H1 (cell line): ENCODE results near the gene TRMT10B. TPM values are rescaled to one million over a fixed set of nuclear protein-coding genes. Genes with fewer than 3 reads are reported as not detected.

Experiments
- KDM1A ChIP-seq: fragments of 200-600, 300-600 bp; sonication (generic); IDR thresholded peaks from 2 replicates; pipeline ENCODE4 v1.7.1; 2016; ENCODE audit warnings: mild to moderate bottlenecking, low read length, borderline replicate concordance
- RFX5 ChIP-seq: IDR thresholded peaks from 2 replicates; pipeline ENCODE4 v1.6.1; 2011; ENCODE audit warnings: low read depth, low read length, improper control_type of control experiment, borderline replicate concordance
- TAF7 ChIP-seq: optimal IDR thresholded peaks from 2 replicates; pipeline ENCODE3; 2011; ENCODE audit warnings: low read depth, mild to moderate bottlenecking, inconsistent platforms, low read length, moderate library complexity, borderline replicate concordance
- polyA plus RNA-seq, 7 experiments: library from polyadenylated mRNA; depleted of rRNA in 3 of 7; stranded (reverse) in 5 of 7; unstranded in 2 of 7; fragments of >200 nt in 5 of 7; fragments of 200-250 nt in 2 of 7; gene quantifications; 1 replicate in 5 of 7; 2 replicates in 1 of 7; 4 replicates in 1 of 7; pipeline versions ENCODE4 v1.2.1 to v1.2.3, GENCODE V29; 2011 to 2013; ENCODE audit warnings: missing spikeins in 2 of 7, mixed read lengths in 2 of 7
- total RNA-seq: library from RNA; stranded (reverse); fragmentation: NEBNext Ultra II Directional; extraction: Animal tissue kit (Norgen Biotek cat#: 25700); gene quantifications from 2 replicates; pipeline ENCODE4 v1.2.1, GENCODE V29; 2021
- TF ChIP-seq, protein P1 (sequence below): fragments of 300-600 bp; sonication (generic); IDR thresholded peaks from 2 replicates; pipeline ENCODE4 v1.7.1; 2012; ENCODE audit warnings: low read length, moderate library complexity, mild to moderate bottlenecking, inconsistent platforms; ENCODE audit not compliant: insufficient replicate concordance

TRMT10B gene
- total and polyA plus RNA-seq, 2 of the 8 experiments (the other 6 are each of a cell fraction or from before 2014, with no cell fraction given): 2.4 to 4.5 TPM

DNA sequence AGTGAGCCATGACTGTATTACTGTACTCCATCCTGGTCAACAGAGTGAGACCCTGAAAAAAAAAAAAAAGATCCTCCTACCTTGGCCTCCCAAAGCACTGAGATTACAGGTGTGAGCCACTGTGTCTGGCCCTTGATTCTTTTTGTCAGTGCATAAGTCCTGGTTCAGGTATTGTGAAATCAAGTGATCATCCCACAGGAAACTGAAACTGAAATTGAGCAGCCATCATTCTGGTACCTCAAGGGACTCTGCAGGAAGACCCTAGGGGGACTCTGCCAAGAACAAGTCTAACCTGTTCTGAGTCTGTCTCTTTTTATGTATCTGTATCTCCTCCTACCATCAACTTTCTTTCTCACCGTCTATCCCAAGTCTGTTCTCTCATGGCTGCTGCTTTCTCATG is 45.1 kb downstream of the TRMT10B start (continued):
- TF ChIP-seq, protein P1, sequence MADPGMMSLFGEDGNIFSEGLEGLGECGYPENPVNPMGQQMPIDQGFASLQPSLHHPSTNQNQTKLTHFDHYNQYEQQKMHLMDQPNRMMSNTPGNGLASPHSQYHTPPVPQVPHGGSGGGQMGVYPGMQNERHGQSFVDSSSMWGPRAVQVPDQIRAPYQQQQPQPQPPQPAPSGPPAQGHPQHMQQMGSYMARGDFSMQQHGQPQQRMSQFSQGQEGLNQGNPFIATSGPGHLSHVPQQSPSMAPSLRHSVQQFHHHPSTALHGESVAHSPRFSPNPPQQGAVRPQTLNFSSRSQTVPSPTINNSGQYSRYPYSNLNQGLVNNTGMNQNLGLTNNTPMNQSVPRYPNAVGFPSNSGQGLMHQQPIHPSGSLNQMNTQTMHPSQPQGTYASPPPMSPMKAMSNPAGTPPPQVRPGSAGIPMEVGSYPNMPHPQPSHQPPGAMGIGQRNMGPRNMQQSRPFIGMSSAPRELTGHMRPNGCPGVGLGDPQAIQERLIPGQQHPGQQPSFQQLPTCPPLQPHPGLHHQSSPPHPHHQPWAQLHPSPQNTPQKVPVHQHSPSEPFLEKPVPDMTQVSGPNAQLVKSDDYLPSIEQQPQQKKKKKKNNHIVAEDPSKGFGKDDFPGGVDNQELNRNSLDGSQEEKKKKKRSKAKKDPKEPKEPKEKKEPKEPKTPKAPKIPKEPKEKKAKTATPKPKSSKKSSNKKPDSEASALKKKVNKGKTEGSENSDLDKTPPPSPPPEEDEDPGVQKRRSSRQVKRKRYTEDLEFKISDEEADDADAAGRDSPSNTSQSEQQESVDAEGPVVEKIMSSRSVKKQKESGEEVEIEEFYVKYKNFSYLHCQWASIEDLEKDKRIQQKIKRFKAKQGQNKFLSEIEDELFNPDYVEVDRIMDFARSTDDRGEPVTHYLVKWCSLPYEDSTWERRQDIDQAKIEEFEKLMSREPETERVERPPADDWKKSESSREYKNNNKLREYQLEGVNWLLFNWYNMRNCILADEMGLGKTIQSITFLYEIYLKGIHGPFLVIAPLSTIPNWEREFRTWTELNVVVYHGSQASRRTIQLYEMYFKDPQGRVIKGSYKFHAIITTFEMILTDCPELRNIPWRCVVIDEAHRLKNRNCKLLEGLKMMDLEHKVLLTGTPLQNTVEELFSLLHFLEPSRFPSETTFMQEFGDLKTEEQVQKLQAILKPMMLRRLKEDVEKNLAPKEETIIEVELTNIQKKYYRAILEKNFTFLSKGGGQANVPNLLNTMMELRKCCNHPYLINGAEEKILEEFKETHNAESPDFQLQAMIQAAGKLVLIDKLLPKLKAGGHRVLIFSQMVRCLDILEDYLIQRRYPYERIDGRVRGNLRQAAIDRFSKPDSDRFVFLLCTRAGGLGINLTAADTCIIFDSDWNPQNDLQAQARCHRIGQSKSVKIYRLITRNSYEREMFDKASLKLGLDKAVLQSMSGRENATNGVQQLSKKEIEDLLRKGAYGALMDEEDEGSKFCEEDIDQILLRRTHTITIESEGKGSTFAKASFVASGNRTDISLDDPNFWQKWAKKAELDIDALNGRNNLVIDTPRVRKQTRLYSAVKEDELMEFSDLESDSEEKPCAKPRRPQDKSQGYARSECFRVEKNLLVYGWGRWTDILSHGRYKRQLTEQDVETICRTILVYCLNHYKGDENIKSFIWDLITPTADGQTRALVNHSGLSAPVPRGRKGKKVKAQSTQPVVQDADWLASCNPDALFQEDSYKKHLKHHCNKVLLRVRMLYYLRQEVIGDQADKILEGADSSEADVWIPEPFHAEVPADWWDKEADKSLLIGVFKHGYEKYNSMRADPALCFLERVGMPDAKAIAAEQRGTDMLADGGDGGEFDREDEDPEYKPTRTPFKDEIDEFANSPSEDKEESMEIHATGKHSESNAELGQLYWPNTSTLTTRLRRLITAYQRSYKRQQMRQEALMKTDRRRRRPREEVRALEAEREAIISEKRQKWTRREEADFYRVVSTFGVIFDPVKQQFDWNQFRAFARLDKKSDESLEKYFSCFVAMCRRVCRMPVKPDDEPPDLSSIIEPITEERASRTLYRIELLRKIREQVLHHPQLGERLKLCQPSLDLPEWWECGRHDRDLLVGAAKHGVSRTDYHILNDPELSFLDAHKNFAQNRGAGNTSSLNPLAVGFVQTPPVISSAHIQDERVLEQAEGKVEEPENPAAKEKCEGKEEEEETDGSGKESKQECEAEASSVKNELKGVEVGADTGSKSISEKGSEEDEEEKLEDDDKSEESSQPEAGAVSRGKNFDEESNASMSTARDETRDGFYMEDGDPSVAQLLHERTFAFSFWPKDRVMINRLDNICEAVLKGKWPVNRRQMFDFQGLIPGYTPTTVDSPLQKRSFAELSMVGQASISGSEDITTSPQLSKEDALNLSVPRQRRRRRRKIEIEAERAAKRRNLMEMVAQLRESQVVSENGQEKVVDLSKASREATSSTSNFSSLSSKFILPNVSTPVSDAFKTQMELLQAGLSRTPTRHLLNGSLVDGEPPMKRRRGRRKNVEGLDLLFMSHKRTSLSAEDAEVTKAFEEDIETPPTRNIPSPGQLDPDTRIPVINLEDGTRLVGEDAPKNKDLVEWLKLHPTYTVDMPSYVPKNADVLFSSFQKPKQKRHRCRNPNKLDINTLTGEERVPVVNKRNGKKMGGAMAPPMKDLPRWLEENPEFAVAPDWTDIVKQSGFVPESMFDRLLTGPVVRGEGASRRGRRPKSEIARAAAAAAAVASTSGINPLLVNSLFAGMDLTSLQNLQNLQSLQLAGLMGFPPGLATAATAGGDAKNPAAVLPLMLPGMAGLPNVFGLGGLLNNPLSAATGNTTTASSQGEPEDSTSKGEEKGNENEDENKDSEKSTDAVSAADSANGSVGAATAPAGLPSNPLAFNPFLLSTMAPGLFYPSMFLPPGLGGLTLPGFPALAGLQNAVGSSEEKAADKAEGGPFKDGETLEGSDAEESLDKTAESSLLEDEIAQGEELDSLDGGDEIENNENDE: no peak
- TF ChIP-seq RFX5 (no peak), TAF7 (no peak), KDM1A (no peak)
